PC-3 (cell line): ENCODE results near the gene CHRNB2. TPM values are rescaled to one million over a fixed set of nuclear protein-coding genes. Genes with fewer than 3 reads are reported as not detected.

Experiments
- ATAC-seq: fragments of 200-7000 bp; cut with Tn5 transposase; 2 replicates; pipeline ENCODE4 v1.9.1; 2020; ENCODE audit warnings: mild to moderate bottlenecking, moderate library complexity
- BruUV-seq: library from RNA; stranded (reverse); fragments of 400-500 nt; replicated peaks from 2 replicates; lab custom pipeline; 2021; lab: Mats Ljungman, UMichigan
- CTCF ChIA-PET: fragments of 300-600 bp; sonication (Branson Sonifier 250); formaldehyde crosslinking; loops from one replicate; lab custom pipeline; 2022; ENCODE audit warnings: antibody characterized with exemption; lab: Charles Lee
- POLR2A ChIA-PET: fragments of 300-600 bp; sonication (Branson Sonifier 250); formaldehyde crosslinking; loops from one replicate; lab custom pipeline; 2022; ENCODE audit warnings: antibody characterized with exemption; ENCODE audit not compliant: unreplicated experiment; lab: Charles Lee
- DNase-seq: peaks from one replicate; pipeline ENCODE4 v3.0.0-alpha.2; 2015
- H2AFZ ChIP-seq: fragments of 300-600 bp; sonication (generic); 2 replicates; pipeline ENCODE4 v1.6.0; 2016; ENCODE audit warnings: antibody characterized with exemption, low read length
- H3F3A ChIP-seq: fragments of 300-600 bp; sonication (generic); one replicate; pipeline ENCODE4 v1.6.0; 2017; ENCODE audit warnings: antibody characterized with exemption, low read length, control low read depth, mild to moderate bottlenecking; ENCODE audit not compliant: unreplicated experiment
- H3K27ac ChIP-seq: fragments of 300-600 bp; sonication (generic); 2 replicates; pipeline ENCODE4 v1.5.1; 2016; ENCODE audit warnings: mild to moderate bottlenecking, low read length
- H3K27me3 ChIP-seq: fragments of 300-600 bp; sonication (generic); 2 replicates; pipeline ENCODE4 v1.6.1; 2016; ENCODE audit warnings: low read length, mixed read lengths
- H3K36me3 ChIP-seq: fragments of 300-600 bp; sonication (generic); 2 replicates; pipeline ENCODE4 v1.6.1; 2016; ENCODE audit warnings: low read depth, mixed run types, low read length, mixed read lengths
- H3K4me1 ChIP-seq: fragments of 300-600 bp; sonication (generic); 2 replicates; pipeline ENCODE4 v1.5.1; 2016; ENCODE audit warnings: low read length; ENCODE audit not compliant: insufficient read depth
- H3K4me2 ChIP-seq: fragments of 300-600 bp; sonication (generic); 2 replicates; pipeline ENCODE4 v1.6.0; 2016; ENCODE audit warnings: low read length
- H3K4me3 ChIP-seq: fragments of 300-600 bp; sonication (generic); 2 replicates; pipeline ENCODE4 v1.5.1; 2016; ENCODE audit warnings: mild to moderate bottlenecking, low read length, mixed read lengths
- H3K79me2 ChIP-seq: fragments of 300-600 bp; sonication (generic); 2 replicates; pipeline ENCODE4 v1.6.1; 2017; ENCODE audit warnings: low read length, mixed read lengths
- H3K9ac ChIP-seq: fragments of 300-600 bp; sonication (generic); 2 replicates; pipeline ENCODE4 v1.6.0; 2016; ENCODE audit warnings: mild to moderate bottlenecking, low read length
- H3K9me2 ChIP-seq: fragments of 300-600 bp; sonication (generic); replicated peaks from 2 replicates; pipeline ENCODE4 v1.6.1; 2016; ENCODE audit warnings: mixed run types, low read length, mixed read lengths
- H3K9me3 ChIP-seq: fragments of 300-600 bp; sonication (generic); 2 replicates; pipeline ENCODE4 v1.6.1; 2016; ENCODE audit warnings: low read length, mixed read lengths
- H4K20me1 ChIP-seq: fragments of 300-600 bp; sonication (generic); 2 replicates; pipeline ENCODE4 v1.6.1; 2016; ENCODE audit warnings: low read length, mixed read lengths
- CTCF ChIP-seq: fragments of 300-600 bp; sonication (generic); conservative IDR thresholded peaks from 2 replicates; pipeline ENCODE4 v1.5.1; 2017; ENCODE audit warnings: antibody characterized with exemption, low read depth, mild to moderate bottlenecking, low read length
- EZH2 ChIP-seq: fragments of 300-600 bp; sonication (generic); IDR thresholded peaks from one replicate; pipeline ENCODE4 v1.6.1; 2017; ENCODE audit warnings: antibody characterized with exemption, mild to moderate bottlenecking, low read length; ENCODE audit not compliant: unreplicated experiment
- EZH2phosphoT487 ChIP-seq: fragments of 300-600 bp; sonication (generic); IDR thresholded peaks from 2 replicates; pipeline ENCODE4 v1.6.1; 2018; ENCODE audit warnings: mild to moderate bottlenecking, antibody characterized with exemption, low read length, borderline replicate concordance
- intact Hi-C: fragments of 100-400 bp; cut with micrococcal nuclease; formaldehyde crosslinking; loops from 2 replicates; pipeline ENCODE4 v1.9.0; 2023
- total RNA-seq: library from RNA; depleted of rRNA; stranded (reverse); fragments of >200 nt; gene quantifications from 2 replicates; pipeline ENCODE4 v1.2.3, GENCODE V29; 2014

The CHRNB2 gene
- total RNA-seq, 1 experiment from 2014 or later = not detected

- ATAC-seq (no peak), DNase-seq (no peak)
- no peak overlapping the region for H3K27ac ChIP-seq
- H3K36me3 ChIP-seq = peaks cover 64% of the 10 kb centered on the region
- H4K20me1 ChIP-seq = 0 out of 2 replicates have a peak, but pooled peaks cover 10% of the 10 kb centered on the region
- no peaks in the 10 kb centered on the region for H3K9me2 ChIP-seq
- H3F3A ChIP-seq = no peaks in the 10 kb centered on the region
- TF ChIP-seq CTCF (no peak), EZH2phosphoT487 (no peak), EZH2 (no peak)
- no peaks in the 10 kb centered on the region for H3K9me3 ChIP-seq
- H3K4me3 ChIP-seq = no peak overlapping the region
- no TSS peak for BruUV-seq
- H3K9ac ChIP-seq = no peak overlapping the region
- POLR2A ChIA-PET = no interaction called here
- H3K4me2 ChIP-seq = no peak overlapping the region
- H3K4me1 ChIP-seq = no peaks in the 10 kb centered on the region
- CTCF ChIA-PET = no interaction called here
- H3K79me2 ChIP-seq = peaks cover 13% of the 10 kb centered on the region
- H2AFZ ChIP-seq = no peak overlapping the region
- intact Hi-C loops = no loop called here
- H3K27me3 ChIP-seq = no peaks in the 10 kb centered on the region
Observed at GRCh38 chr1:154550657-154551056, 16.9 kb upstream of the CHRNB2 start.

GRCh38 chr1:154551474-154551873, 16.1 kb upstream of the CHRNB2 start:
- 0 out of 2 replicates have a peak, but pooled peaks cover 12% of the 10 kb centered on the region for H4K20me1 ChIP-seq
- ATAC-seq (no peak), DNase-seq (no peak)
- no peak overlapping the region for H2AFZ ChIP-seq
- no peak overlapping the region for H3K4me2 ChIP-seq
- no peaks in the 10 kb centered on the region for H3F3A ChIP-seq
- ChIA-PET CTCF (no interaction called here), POLR2A (no interaction called here)
- H3K4me3 ChIP-seq = no peak overlapping the region
- no peaks in the 10 kb centered on the region for H3K9me2 ChIP-seq
- no peaks in the 10 kb centered on the region for H3K27me3 ChIP-seq
- no peak overlapping the region for H3K27ac ChIP-seq
- peaks cover 21% of the 10 kb centered on the region for H3K79me2 ChIP-seq
- no peaks in the 10 kb centered on the region for H3K9me3 ChIP-seq
- H3K4me1 ChIP-seq = peaks cover 6% of the 10 kb centered on the region
- H3K9ac ChIP-seq = no peak overlapping the region
- intact Hi-C loops = no loop called here
- BruUV-seq = no TSS peak
- TF ChIP-seq CTCF = no peak
- no peak for TF ChIP-seq EZH2phosphoT487
- TF ChIP-seq EZH2 = no peak
- peaks cover 68% of the 10 kb centered on the region for H3K36me3 ChIP-seq

GRCh38 chr1:154552036-154552435, 15.5 kb upstream of the CHRNB2 start:
- Histone ChIP-seq H3K9me3 (no peaks in the 10 kb centered on the region), H3K27me3 (no peaks in the 10 kb centered on the region), H3K27ac (no peak overlapping the region), H3K4me3 (no peak overlapping the region), H3F3A (no peaks in the 10 kb centered on the region), H3K4me2 (no peak overlapping the region), H3K9ac (no peak overlapping the region), H3K79me2 (peaks cover 27% of the 10 kb centered on the region), H3K36me3 (peaks cover 68% of the 10 kb centered on the region), H2AFZ (no peak overlapping the region), H3K4me1 (peaks cover 11% of the 10 kb centered on the region), H4K20me1 (peaks cover 18% of the 10 kb centered on the region; the same call in 1 of the 2 replicates), H3K9me2 (no peaks in the 10 kb centered on the region)
- DNase-seq = no peak
- no peak for TF ChIP-seq EZH2
- no peak for TF ChIP-seq CTCF
- TF ChIP-seq EZH2phosphoT487 = no peak
- CTCF ChIA-PET = no interaction called here
- no TSS peak for BruUV-seq
- ATAC-seq = no peak
- intact Hi-C loops = no loop called here
- POLR2A ChIA-PET = no interaction called here
